Esophagus muscularis mucosa (tissue), 4 donors: Measurements from ENCODE around the gene BBS9. TPM values are rescaled to one million over a fixed set of nuclear protein-coding genes. Genes with fewer than 3 reads are reported as not detected.
A peak's percentile ranks its signal among the peaks of the same experiment; 100 is the strongest.

Source experiments
- DNase-seq: peaks from one replicate; pipeline ENCODE4 v3.0.0-alpha.2; 2017; ENCODE audit errors: extremely low spot score
- H3K27ac ChIP-seq, 4 donors: fragments of 200-600 bp; sonication (generic); replicated peaks in 1 of 4; 1 replicate in 3 of 4; 2 replicates in 1 of 4; pipeline ENCODE4 v1.5.1; 2016 to 2019; ENCODE audit warnings: mild to moderate bottlenecking in 1 of 4
- H3K27me3 ChIP-seq, 4 donors: fragments of 200-600 bp; sonication (generic); one replicate each; pipeline versions ENCODE4 v1.5.1 to v1.6.0; 2016 to 2019
- H3K36me3 ChIP-seq, 4 donors: fragments of 200-600 bp; sonication (generic); one replicate each; pipeline ENCODE4 v1.5.1; 2016 to 2019
- H3K4me1 ChIP-seq, 4 donors: fragments of 200-600 bp; sonication (generic); one replicate each; pipeline ENCODE4 v1.5.1; 2016 to 2019
- H3K4me3 ChIP-seq, 4 donors: fragments of 200-600 bp; sonication (generic); 1 replicate in 2 of 4; 2 replicates in 2 of 4; pipeline ENCODE4 v1.5.1; 2016 to 2019; ENCODE audit warnings: mild to moderate bottlenecking in 4 of 4, moderate library complexity in 1 of 4
- H3K9me3 ChIP-seq, 4 donors: fragments of 200-600 bp; sonication (generic); 1 replicate in 3 of 4; 2 replicates in 1 of 4; pipeline ENCODE4 v1.5.1; 2016 to 2019
- CTCF ChIP-seq, 3 experiments: fragments of 200-600 bp in 2 of 3; fragments of 450-650 bp in 1 of 3; sonication (generic) in 2 of 3; IDR thresholded peaks; one replicate each; pipeline ENCODE4 v1.5.1; 2017 to 2019; ENCODE audit warnings: antibody characterized with exemption in 3 of 3, mild to moderate bottlenecking in 2 of 3, moderate library complexity in 1 of 3
- EP300 ChIP-seq: sonication (generic); formaldehyde crosslinking; IDR thresholded peaks from one replicate; pipeline ENCODE4 v1.6.1; 2017; ENCODE audit warnings: antibody characterized with exemption
- POLR2A ChIP-seq: fragments of 450-650 bp; IDR thresholded peaks from one replicate; pipeline ENCODE4 v1.6.1; 2017; ENCODE audit warnings: antibody characterized with exemption, moderate library complexity, mild to moderate bottlenecking, low read depth
- POLR2AphosphoS5 ChIP-seq, 2 donors: sonication (generic); formaldehyde crosslinking; IDR thresholded peaks; one replicate each; pipeline ENCODE4 v1.6.1; 2017; ENCODE audit warnings: antibody characterized with exemption in 2 of 2
- WGBS: methylation state at CpG from one replicate; pipeline ENCODE4 v1.1.5; 2018; 5-methylcytosine and 5-hydroxymethylcytosine counted together
- intact Hi-C: fragments of 100-400 bp; cut with DNase I; formaldehyde crosslinking; loops from one replicate; pipeline ENCODE4 v1.15.1; 2023
- total RNA-seq, 4 donors: library from RNA; depleted of rRNA; stranded (reverse); fragments of >200 nt; gene quantifications; one replicate each; pipeline versions ENCODE4 v1.1.0 to v1.2.1, GENCODE V29; 2016

The BBS9 gene
- total RNA-seq, 4 donors from 2014 or later = 14.7 to 20.8 (median 16.3) TPM

DNA sequence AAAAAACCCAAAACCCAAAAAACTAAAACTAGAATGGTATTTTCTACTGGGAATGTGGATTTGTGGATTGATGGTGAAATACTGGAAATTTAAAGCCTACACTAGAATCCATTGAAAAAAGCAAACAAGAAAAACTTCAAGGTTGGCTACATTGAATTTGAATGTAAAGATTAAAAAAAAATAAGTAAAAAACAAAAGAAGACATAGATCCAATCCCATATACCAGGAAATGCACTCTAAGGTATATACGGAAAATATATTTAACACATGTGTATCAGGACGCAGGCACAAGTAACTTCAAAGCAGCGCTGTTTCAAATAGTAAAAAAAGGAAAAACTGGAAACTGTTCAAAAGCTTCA is 754 bp upstream of the BBS9 start:
- 0% methylated on average over 3 of the region's 3 CpGs for WGBS

DNA sequence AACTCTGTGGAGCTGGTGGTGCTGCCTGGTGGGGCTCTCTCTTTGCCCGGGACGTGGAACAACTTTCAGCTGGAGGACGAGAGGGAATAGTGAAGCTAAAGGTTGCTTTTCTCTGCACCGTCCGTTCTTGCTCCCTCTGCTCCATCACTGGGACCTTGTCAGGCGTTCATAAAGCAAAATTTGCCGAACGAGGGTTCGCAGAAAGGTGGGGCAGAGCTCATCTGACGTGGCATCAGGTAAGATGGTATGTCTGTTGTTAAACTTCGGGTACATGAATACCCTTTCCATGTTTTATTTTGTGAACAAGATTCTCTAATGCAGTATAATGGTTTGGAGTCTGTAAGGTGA is 416 bp downstream of the BBS9 start:
- intact Hi-C loops = no loop called here
- H3K36me3 ChIP-seq = no peaks in the 10 kb centered on the region
- no peak for DNase-seq
- WGBS = 0% methylated on average over 10 of the region's 11 CpGs
- peaks cover 14 to 28% (median 19%) of the 10 kb centered on the region in 4 donors for H3K4me1 ChIP-seq
- no peaks in the 10 kb centered on the region for H3K27me3 ChIP-seq
- TF ChIP-seq POLR2A (no peak), EP300 (no peak), CTCF (IDR thresholded peaks at IDR 0.05) (no peak)
- no peaks in the 10 kb centered on the region for H3K9me3 ChIP-seq
- H3K4me3 ChIP-seq = peak overlapping the region; percentile 72 to 79 (median 75)
- peak overlapping the region; percentile 76 to 87 (median 85) for H3K27ac ChIP-seq

More for the DNA sequence above, 754 bp upstream of the BBS9 start:
- no peaks in the 10 kb centered on the region for H3K9me3 ChIP-seq
- intact Hi-C loops = no loop called here
- TF ChIP-seq POLR2AphosphoS5 (IDR thresholded peaks at IDR 0.05) (no peak), POLR2A (no peak), EP300 (no peak), CTCF (IDR thresholded peaks at IDR 0.05) (no peak)
- H3K27ac ChIP-seq = peak overlapping the region; percentile 76 to 87 (median 85)
- DNase-seq = no peak
- H3K27me3 ChIP-seq = no peaks in the 10 kb centered on the region
- H3K36me3 ChIP-seq = no peaks in the 10 kb centered on the region
- H3K4me1 ChIP-seq = peaks cover 14 to 28% (median 19%) of the 10 kb centered on the region in 4 donors
- peak overlapping the region; percentile 72 to 79 (median 75) for H3K4me3 ChIP-seq

GRCh38 chr7:33130184-33130583 is 820 bp downstream of the BBS9 start:
- Histone ChIP-seq H3K27ac (no peak overlapping the region), H3K27me3 (no peaks in the 10 kb centered on the region), H3K36me3 (no peaks in the 10 kb centered on the region), H3K4me3 (peak overlapping the region; percentile 72 to 79 (median 75)), H3K4me1 (peaks cover 14 to 28% (median 19%) of the 10 kb centered on the region in 4 donors), H3K9me3 (no peaks in the 10 kb centered on the region)
- WGBS = 17% methylated on average over 3 of the region's 3 CpGs
- intact Hi-C loops = no loop called here
- TF ChIP-seq POLR2AphosphoS5 (IDR thresholded peaks at IDR 0.05) (no peak), EP300 (no peak), CTCF (IDR thresholded peaks at IDR 0.05) (no peak), POLR2A (no peak)
- DNase-seq = no peak

DNA sequence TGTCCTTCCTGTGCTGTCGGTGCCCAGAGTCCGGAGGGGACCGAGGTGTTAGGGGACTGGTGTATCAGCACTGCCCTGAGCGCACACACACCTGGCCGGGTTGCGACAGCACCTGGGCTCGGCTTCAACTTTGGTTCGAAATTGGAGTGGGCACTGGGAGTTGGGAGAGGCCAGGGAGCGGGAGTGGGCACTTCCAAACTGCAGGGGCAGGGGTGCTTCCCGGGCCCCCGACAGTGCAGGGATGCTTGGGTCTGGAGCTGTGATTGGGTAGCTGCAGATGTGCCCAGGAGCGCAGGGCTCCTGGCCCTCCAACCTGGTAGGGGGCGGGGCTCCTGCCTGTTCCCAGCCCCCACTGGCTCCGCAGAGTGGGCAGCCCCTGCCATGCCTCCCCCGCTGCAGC is 7.7 kb downstream of the BBS9 start:
- peaks cover 0 to under 1% (median under 1%) of the 10 kb centered on the region in 4 donors for H3K4me1 ChIP-seq
- intact Hi-C loops = no loop called here
- no peak overlapping the region for H3K4me3 ChIP-seq
- DNase-seq = no peak
- H3K27ac ChIP-seq = no peak overlapping the region
- no peaks in the 10 kb centered on the region for H3K27me3 ChIP-seq
- H3K36me3 ChIP-seq = no peaks in the 10 kb centered on the region
- TF ChIP-seq POLR2AphosphoS5 (IDR thresholded peaks at IDR 0.05) (no peak), CTCF (IDR thresholded peaks at IDR 0.05) (no peak), POLR2A (no peak), EP300 (no peak)
- H3K9me3 ChIP-seq = peaks cover 0 to 4% (median 0%) of the 10 kb centered on the region in 4 donors
- WGBS = 91% methylated on average over 7 of the region's 15 CpGs

DNA sequence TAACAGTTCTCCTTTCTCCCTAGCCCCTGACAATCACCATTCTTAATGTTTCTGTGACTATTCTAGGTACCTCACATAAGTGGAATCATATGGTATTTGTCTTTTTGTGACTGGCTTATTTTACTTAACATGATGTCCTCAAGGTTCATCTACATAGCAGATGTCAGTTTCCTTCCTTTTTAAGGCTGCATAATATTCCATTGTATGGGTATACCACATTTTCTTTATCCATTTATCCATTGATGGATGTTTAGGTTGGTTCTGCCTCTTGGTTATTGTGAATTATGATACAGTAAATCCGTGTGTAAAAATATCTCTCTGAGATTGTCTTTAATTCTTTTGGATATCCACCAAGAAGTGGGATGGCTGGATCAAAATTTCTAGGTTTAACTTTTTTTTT is 13.2 kb downstream of the BBS9 start:
- no peak overlapping the region for H3K4me3 ChIP-seq
- WGBS = 91% methylated on average over 1 of the region's 1 CpG
- H3K27me3 ChIP-seq = no peaks in the 10 kb centered on the region
- H3K27ac ChIP-seq = no peak overlapping the region
- no peaks in the 10 kb centered on the region for H3K9me3 ChIP-seq
- DNase-seq = no peak
- no peaks in the 10 kb centered on the region for H3K4me1 ChIP-seq
- no peak for TF ChIP-seq POLR2A
- no peak for TF ChIP-seq EP300
- TF ChIP-seq CTCF (IDR thresholded peaks at IDR 0.05) = no peak
- TF ChIP-seq POLR2AphosphoS5 (IDR thresholded peaks at IDR 0.05) = no peak
- H3K36me3 ChIP-seq = no peaks in the 10 kb centered on the region
- intact Hi-C loops = no loop called here
